ENCODE measurements around the gene FAM184B. TPM values are rescaled to one million over a fixed set of nuclear protein-coding genes. Genes with fewer than 3 reads are reported as not detected.

The FAM184B gene
- total RNA-seq, 4 donors from 2014 or later = 0.24 to 0.39 (median 0.25) TPM; not detected in 1

DNA sequence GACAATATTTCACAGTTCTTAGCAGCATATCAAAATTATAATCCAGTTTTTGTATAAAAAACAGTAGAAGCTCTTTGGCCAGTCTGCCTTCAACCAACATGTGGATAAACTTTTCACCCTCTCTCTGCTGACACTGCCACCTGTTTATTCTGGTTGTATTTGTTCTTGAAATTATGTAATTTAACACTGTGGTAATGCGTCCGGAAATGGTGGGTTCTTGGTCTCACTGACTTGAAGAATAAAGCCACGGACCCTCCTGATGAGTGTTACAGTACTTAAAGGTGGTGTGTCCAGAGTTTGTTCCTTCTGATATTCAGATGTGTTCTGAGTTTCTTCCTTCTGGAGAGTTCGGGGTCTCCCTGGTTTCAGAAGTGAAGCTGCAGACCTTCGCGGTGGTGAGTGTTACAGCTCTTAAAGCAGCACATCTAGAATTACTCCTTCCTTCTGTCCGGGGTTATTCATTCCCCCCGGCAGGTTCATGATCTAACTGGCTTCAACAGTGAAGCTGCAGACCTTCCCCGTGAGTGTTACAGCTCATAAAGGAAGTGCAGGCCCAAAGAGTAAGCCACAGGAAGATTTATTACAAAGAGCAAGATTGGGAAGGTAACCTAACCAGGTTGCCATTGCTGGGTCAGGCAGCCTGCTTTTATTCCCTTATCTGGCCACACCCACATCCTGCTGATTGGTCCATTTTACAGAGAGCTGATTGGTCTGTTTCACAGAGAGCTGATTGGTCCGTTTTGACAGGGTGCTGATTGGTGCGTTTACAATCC, 15.7 kb downstream of the FAM184B start:
- no peaks in the 10 kb centered on the region for H3K9me3 ChIP-seq
- no peak for TF ChIP-seq EP300 (IDR thresholded peaks at IDR 0.05)
- no peaks in the 10 kb centered on the region for H3K36me3 ChIP-seq
- no peaks in the 10 kb centered on the region for H3K27me3 ChIP-seq
- 95% methylated on average over 11 of the region's 11 CpGs for WGBS
- H3K4me1 ChIP-seq = no peaks in the 10 kb centered on the region
- DNase-seq (ENCODE audit: low spot score in 2 of 2) = no peak
- H3K4me3 ChIP-seq = no peak overlapping the region
- no peak overlapping the region for H3K27ac ChIP-seq

DNA sequence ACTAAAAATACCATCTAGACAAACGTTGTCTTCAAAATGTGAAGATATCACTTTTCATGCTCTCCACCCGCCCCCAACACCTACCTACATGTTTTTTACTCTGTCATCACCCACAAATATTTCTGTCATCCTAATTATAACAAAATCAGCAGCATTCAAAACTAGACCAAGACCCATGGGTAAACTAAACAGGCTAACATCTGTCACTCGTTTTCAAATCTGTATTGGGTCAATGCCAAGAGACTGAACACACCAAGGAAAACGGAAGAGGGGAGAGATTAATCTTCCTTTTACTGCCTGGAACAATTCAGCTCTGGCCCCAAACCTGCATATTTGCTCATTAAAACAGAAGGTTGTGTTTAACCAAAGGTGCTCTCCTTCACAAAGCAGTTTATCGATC, 17.5 kb downstream of the FAM184B start:
- no peak for DNase-seq (ENCODE audit: low spot score in 2 of 2)

DNA sequence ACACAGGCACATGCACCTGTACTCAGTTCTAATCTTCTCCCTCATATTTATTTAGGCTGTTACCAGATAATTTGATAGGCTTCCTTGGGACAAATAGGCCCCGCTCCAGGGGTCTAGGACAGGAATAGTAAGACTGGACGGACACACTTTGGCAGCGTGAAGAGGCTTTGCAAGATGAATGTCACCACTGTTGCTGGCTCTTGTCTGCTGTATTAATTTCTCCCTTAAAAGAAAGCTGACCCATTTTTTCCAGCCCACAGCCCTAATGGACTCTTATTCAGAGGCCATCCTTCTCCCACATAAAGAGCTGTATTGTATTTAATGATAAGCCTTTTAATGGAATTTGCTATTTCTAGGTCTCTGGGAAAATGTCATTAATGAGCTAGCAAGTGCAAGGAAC, 18.0 kb downstream of the FAM184B start:
- no peak for TF ChIP-seq POLR2AphosphoS5 (IDR thresholded peaks at IDR 0.05)
- TF ChIP-seq POLR2A (IDR thresholded peaks at IDR 0.05) = no peak
- TF ChIP-seq EP300 (IDR thresholded peaks at IDR 0.05) = no peak
- TF ChIP-seq, protein P1, sequence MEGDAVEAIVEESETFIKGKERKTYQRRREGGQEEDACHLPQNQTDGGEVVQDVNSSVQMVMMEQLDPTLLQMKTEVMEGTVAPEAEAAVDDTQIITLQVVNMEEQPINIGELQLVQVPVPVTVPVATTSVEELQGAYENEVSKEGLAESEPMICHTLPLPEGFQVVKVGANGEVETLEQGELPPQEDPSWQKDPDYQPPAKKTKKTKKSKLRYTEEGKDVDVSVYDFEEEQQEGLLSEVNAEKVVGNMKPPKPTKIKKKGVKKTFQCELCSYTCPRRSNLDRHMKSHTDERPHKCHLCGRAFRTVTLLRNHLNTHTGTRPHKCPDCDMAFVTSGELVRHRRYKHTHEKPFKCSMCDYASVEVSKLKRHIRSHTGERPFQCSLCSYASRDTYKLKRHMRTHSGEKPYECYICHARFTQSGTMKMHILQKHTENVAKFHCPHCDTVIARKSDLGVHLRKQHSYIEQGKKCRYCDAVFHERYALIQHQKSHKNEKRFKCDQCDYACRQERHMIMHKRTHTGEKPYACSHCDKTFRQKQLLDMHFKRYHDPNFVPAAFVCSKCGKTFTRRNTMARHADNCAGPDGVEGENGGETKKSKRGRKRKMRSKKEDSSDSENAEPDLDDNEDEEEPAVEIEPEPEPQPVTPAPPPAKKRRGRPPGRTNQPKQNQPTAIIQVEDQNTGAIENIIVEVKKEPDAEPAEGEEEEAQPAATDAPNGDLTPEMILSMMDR (IDR thresholded peaks at IDR 0.05) = no peak
- Histone ChIP-seq H3K27ac (no peak overlapping the region), H3K4me1 (no peaks in the 10 kb centered on the region), H3K4me3 (no peak overlapping the region), H3K9me3 (no peaks in the 10 kb centered on the region), H3K27me3 (no peaks in the 10 kb centered on the region), H3K36me3 (no peaks in the 10 kb centered on the region)
- DNase-seq (ENCODE audit: low spot score in 2 of 2) = no peak
- WGBS = 78% methylated on average over 3 of the region's 3 CpGs

More for the DNA sequence above, 17.5 kb downstream of the FAM184B start:
- H3K9me3 ChIP-seq = no peaks in the 10 kb centered on the region
- H3K27ac ChIP-seq = no peak overlapping the region
- 46% methylated on average over 5 of the region's 5 CpGs for WGBS
- H3K27me3 ChIP-seq = no peaks in the 10 kb centered on the region
- TF ChIP-seq EP300 (IDR thresholded peaks at IDR 0.05) (no peak), POLR2A (IDR thresholded peaks at IDR 0.05) (no peak), POLR2AphosphoS5 (IDR thresholded peaks at IDR 0.05) (no peak)
- TF ChIP-seq, protein P1 (IDR thresholded peaks at IDR 0.05) = no peak
- H3K4me3 ChIP-seq = no peak overlapping the region
- H3K36me3 ChIP-seq = no peaks in the 10 kb centered on the region
- H3K4me1 ChIP-seq = no peaks in the 10 kb centered on the region

DNA sequence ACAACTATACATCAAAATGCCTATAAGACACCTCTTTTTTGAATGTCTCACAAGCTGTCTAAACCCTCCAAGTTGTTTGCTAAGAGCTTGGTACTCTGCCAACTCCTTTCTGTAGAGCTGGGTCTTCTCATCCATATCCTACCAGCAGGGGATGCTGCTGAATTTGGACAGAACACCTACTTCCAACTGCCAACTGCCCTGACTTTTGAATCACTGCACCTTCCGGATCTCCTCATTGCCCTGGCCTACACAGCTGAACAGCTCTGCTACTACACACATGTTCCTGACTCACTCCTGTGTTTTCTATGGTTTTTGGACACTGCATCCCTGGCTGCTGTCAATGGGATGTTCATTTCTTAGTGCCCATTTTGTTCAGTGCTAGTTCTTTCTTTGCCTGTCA, 18.7 kb downstream of the FAM184B start:
- no peak overlapping the region for H3K27ac ChIP-seq
- 71% methylated on average over 1 of the region's 1 CpG for WGBS
- no peaks in the 10 kb centered on the region for H3K4me1 ChIP-seq
- H3K4me3 ChIP-seq = no peak overlapping the region
- no peak for DNase-seq (ENCODE audit: low spot score in 2 of 2)
- H3K27me3 ChIP-seq = no peaks in the 10 kb centered on the region
- H3K9me3 ChIP-seq = no peaks in the 10 kb centered on the region
- H3K36me3 ChIP-seq = no peaks in the 10 kb centered on the region
- no peak for TF ChIP-seq POLR2AphosphoS5 (IDR thresholded peaks at IDR 0.05)
- TF ChIP-seq EP300 (IDR thresholded peaks at IDR 0.05) = no peak
- TF ChIP-seq, protein P1 (IDR thresholded peaks at IDR 0.05) = no peak
- no peak for TF ChIP-seq POLR2A (IDR thresholded peaks at IDR 0.05)

DNA sequence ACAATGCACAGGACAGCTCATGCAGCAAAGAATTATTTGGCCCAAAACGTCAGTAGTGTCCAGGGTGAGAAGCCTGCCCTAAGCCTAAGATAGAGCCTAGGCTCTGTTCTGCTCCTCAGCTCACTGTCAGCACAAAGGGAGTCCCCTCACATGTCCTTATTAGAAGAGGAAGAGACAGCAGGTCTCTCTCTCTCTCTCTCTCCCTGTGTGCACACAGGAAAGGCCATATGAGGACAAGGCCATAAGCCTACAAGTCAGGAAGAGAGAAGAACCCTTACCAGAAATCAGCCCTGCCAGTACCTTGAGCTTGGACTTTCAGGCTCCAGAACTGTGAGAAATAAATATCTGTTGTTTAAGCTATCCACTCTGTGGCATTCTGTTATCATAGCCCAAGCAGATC, 20.4 kb downstream of the FAM184B start:
- H3K9me3 ChIP-seq = no peaks in the 10 kb centered on the region
- H3K27me3 ChIP-seq = no peaks in the 10 kb centered on the region
- no peak for TF ChIP-seq POLR2AphosphoS5 (IDR thresholded peaks at IDR 0.05)
- TF ChIP-seq EP300 (IDR thresholded peaks at IDR 0.05) = no peak
- TF ChIP-seq POLR2A (IDR thresholded peaks at IDR 0.05) = no peak
- TF ChIP-seq, protein P1 (IDR thresholded peaks at IDR 0.05) = no peak
- 50% methylated on average over 1 of the region's 1 CpG for WGBS
- no peaks in the 10 kb centered on the region for H3K36me3 ChIP-seq
- H3K4me1 ChIP-seq = no peaks in the 10 kb centered on the region
- no peak overlapping the region for H3K4me3 ChIP-seq
- no peak for DNase-seq (ENCODE audit: low spot score in 2 of 2)
- no peak overlapping the region for H3K27ac ChIP-seq
